Choroid plexus epithelial cell (primary cell): ENCODE data around the gene ARMH1.
"Not testable (repeated sequence)": the region's sequence is repeated elsewhere in the genome, so short reads cannot be mapped to it uniquely, and the experiment has no call there.

Experiments used
- DNase-seq: peaks from one replicate; pipeline ENCODE4 v3.0.0-alpha.2; 2010; ENCODE audit warnings: low read depth
- H3K4me3 ChIP-seq: 2 replicates; pipeline ENCODE4 v1.5.1; 2011; ENCODE audit warnings: low read depth, mild to moderate bottlenecking, control low read depth, low read length, moderate library complexity
- TF ChIP-seq, protein P1 (sequence below): conservative IDR thresholded peaks from 2 replicates; pipeline ENCODE4 v1.5.1; 2011; ENCODE audit warnings: low read depth, mild to moderate bottlenecking, control low read depth, inconsistent platforms, low read length, moderate library complexity

ARMH1 gene

DNA sequence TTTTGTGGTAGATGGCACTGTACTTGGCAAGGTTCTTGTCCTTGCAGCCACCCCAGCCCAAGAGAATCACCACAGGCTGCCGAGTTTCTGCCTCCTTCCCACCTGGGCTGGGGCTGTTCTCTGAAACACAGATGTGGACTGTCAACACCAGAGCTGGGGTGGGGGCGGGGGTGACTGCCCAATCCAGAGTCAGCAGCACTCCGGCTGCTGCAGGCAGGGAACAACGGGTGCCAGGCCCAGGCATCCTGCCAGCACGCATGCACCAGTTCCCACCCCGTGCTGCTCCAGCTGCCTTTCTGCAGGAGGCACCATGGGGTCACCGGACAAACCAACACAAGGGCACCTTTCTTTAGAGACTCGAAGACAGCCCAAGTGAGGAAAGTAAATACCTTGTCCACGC, 14.3 kb upstream of the ARMH1 start:
- TF ChIP-seq, protein P1, sequence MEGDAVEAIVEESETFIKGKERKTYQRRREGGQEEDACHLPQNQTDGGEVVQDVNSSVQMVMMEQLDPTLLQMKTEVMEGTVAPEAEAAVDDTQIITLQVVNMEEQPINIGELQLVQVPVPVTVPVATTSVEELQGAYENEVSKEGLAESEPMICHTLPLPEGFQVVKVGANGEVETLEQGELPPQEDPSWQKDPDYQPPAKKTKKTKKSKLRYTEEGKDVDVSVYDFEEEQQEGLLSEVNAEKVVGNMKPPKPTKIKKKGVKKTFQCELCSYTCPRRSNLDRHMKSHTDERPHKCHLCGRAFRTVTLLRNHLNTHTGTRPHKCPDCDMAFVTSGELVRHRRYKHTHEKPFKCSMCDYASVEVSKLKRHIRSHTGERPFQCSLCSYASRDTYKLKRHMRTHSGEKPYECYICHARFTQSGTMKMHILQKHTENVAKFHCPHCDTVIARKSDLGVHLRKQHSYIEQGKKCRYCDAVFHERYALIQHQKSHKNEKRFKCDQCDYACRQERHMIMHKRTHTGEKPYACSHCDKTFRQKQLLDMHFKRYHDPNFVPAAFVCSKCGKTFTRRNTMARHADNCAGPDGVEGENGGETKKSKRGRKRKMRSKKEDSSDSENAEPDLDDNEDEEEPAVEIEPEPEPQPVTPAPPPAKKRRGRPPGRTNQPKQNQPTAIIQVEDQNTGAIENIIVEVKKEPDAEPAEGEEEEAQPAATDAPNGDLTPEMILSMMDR, result no peak
- no peak overlapping the region for H3K4me3 ChIP-seq
- DNase-seq, result no peak

GRCh38 chr1:44661781-44662682, 12.5 kb upstream of the ARMH1 start:
- no peak overlapping the region for H3K4me3 ChIP-seq
- TF ChIP-seq, protein P1, result no peak
- no peak for DNase-seq

GRCh38 chr1:44662683-44663030, 11.9 kb upstream of the ARMH1 start:
- H3K4me3 ChIP-seq, result no peak overlapping the region
- TF ChIP-seq, protein P1, result no peak
- DNase-seq, result no peak

DNA sequence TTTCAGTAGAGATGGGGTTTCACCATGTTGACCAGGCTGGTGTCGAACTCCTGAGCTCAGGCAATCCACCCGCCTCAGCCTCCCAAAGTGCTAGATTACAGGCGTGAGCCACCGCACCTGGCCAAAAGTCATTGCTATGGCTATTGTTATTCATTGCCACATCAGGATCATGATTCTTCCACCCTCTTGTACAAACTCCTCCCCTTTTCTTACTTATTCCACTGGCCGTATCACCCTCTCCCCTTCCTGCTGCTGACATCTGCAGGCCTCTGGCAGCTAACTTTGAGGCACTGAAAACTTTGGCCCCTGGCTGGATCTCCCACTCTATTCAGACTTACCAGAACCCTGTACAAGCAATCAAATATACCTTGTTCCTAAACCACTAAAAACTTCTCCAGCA, 11.1 kb upstream of the ARMH1 start:
- no peak for DNase-seq
- TF ChIP-seq, protein P1, result no peak
- H3K4me3 ChIP-seq, result no peak overlapping the region

- TF ChIP-seq, protein P1, result no peak
- H3K4me3 ChIP-seq, result no peak overlapping the region
- no peak for DNase-seq
These were observed 9.7 kb upstream of the ARMH1 start for GRCh38 chr1:44664730-44665370.

GRCh38 chr1:44666719-44667118, 7.8 kb upstream of the ARMH1 start:
- DNase-seq, H3K4me3 ChIP-seq: not testable (repeated sequence)

DNA sequence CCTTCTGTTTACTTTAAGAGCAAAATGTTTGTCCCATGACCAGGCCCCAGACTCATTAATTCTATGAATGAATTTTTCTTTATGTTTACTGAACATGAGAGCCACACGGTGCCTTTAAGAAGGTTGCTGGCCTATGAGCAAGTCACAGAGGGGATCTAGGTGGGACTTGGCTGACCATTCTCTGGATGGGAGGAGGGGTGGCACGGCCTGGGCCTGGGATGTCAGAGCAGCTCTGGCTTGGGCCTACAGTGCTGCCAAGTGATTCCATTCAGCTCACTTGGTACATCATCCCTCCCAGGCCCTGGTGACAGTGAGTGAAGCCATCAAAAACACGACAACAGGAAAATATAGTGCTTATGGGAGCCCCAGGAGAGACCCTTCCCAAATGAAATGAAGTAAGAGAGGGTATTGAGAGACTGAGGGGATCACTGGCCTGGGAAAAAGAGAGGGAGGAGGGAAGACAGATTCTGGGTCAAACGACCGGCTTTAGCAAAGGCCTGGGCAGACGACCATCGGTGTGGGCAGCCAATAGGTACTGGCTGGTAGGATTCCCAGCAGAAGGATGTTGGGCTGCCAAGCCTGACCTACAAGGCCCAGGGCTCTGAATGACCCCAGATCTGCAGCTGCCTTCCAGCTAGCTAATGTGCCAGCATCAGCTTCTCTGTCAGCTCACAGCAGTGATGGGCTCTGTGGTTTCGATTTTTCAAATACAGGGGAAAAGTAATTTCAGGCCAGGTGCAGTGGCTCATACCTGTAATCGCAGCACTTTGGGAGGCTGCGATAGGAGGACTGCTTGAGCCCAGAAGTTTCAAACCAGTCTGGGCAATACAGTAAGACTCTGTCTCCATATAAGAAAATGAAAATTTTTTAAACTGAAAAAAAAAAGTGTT, 3.5 kb upstream of the ARMH1 start:
- TF ChIP-seq, protein P1, result no peak

More for the DNA sequence above, 3.5 kb upstream of the ARMH1 start:
- no peak for DNase-seq
- no peak overlapping the region for H3K4me3 ChIP-seq
